ENCODE data around the gene SDC1. TPM values are rescaled to one million over a fixed set of nuclear protein-coding genes. Genes with fewer than 3 reads are reported as not detected.

The SDC1 gene
- total and polyA plus RNA-seq, 2 of the 8 experiments (the other 6 are each of a cell fraction or from before 2014, with no cell fraction given), result 45.3 to 73.3 TPM

DNA sequence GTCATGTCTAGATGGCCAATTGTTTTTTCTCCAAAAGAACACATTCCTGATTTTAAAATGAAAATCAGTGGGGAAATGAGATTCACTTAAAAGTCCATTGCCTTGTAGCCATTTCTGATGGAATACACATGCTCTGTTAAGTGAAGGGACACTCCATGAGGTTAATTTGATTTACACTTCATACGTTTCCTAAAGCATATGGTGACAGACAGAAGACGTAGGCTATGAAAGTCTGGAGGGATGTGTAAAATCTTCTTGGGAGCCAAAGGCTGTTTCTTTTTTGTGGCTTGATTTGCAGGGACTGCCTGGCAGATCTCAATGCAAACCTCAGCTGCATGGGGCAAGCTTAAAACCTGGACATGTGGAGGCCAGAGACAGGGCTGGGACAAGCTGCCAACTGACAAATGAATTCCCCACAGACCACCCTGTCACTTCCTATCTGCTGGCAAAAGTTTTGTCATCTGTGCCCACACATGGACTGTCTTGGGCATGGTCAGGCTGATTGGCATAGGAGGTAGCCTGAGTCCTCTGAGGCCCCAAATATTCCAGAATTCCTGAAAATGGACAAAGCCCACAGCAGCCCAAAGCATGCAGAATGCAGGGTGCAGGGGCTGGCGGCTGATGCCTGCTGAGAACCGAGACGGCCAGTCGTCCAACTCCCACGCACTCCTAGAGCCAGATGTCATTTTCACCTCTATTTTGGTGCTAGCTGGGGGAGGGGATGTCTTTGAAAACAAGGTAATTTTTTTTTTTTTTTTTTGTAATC is 73.9 kb downstream of the SDC1 start:
- no peak overlapping the region for H2BK15ac ChIP-seq (ENCODE audit: low read length)
- H3K14ac ChIP-seq (ENCODE audit: insufficient read length), result no peak overlapping the region
- H3K9ac ChIP-seq (replicated peaks in 1 of 4; ENCODE audit: extremely low read depth in 1 of 4, low read depth in 3 of 4, low read length in 3 of 4), result no peak overlapping the region
- 63% methylated on average over 7 of the region's 7 CpGs; no CpG with 5 or more reads in 1 of the 2 experiments for WGBS, 2 experiments (ENCODE audit: extremely low coverage in 1 of 2, insufficient coverage in 1 of 2, insufficient read length in 1 of 2, insufficient replicate concordance in 2 of 2, low coverage in 1 of 2, low lambda C conversion rate in 2 of 2, missing lambda C conversion rate in 1 of 2)
- TF ChIP-seq, protein P1, sequence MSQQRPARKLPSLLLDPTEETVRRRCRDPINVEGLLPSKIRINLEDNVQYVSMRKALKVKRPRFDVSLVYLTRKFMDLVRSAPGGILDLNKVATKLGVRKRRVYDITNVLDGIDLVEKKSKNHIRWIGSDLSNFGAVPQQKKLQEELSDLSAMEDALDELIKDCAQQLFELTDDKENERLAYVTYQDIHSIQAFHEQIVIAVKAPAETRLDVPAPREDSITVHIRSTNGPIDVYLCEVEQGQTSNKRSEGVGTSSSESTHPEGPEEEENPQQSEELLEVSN (IDR thresholded peaks at IDR 0.05), result no peak
- no peak overlapping the region; the same call in 1 of the 2 replicates for H2BK12ac ChIP-seq (ENCODE audit: low read depth, low read length)
- H2BK5ac ChIP-seq (ENCODE audit: low read depth, low read length), result no peak overlapping the region
- H3K79me1 ChIP-seq (ENCODE audit: low read depth, low read length), result no peaks in the 10 kb centered on the region
- no peak overlapping the region for H3K23ac ChIP-seq (ENCODE audit: insufficient read length)
- FAIRE-seq (no peak), DNase-seq (ENCODE audit: low read depth in 1 of 2, low spot score in 2 of 2) (no peak)
- CTCF ChIA-PET (ENCODE audit: partially characterized antibody), result interaction anchor here (0.6 to 1.4 kb wide), 4 partner anchors 15 to 270 kb away, joined by 3 to 4 read pairs (median 3); no protein-coding TSS in a partner anchor
- no peaks in the 10 kb centered on the region for H3K27me3 ChIP-seq (replicated peaks in 1 of 4; ENCODE audit: control insufficient read depth in 3 of 4, extremely low read depth in 1 of 4, insufficient read depth in 3 of 4, low read length in 3 of 4)
- POLR2A ChIA-PET (ENCODE audit: partially characterized antibody), result no interaction called here
- no peak overlapping the region for H4K8ac ChIP-seq (ENCODE audit: extremely low read depth, insufficient read depth, low read length)
- H3K4me3 ChIP-seq (ENCODE audit: extremely low read depth in 1 of 4, insufficient read depth in 2 of 4, low read depth in 3 of 4, low read length in 4 of 4), result no peak overlapping the region
- H2AK5ac ChIP-seq (ENCODE audit: low read depth, low read length), result no peak overlapping the region
- no peak overlapping the region for H3K18ac ChIP-seq (ENCODE audit: extremely low read depth, low read length)
- no peak overlapping the region for H3K4me2 ChIP-seq (ENCODE audit: insufficient read depth in 1 of 2, low read depth in 2 of 2, low read length in 2 of 2)
- no peaks in the 10 kb centered on the region for H3K9me3 ChIP-seq (ENCODE audit: insufficient read depth in 2 of 2, low read depth in 1 of 2, low read length in 1 of 2)
- peaks cover 0 to 14% (median 9%) of the 10 kb centered on the region in 4 experiments; a peak in 6 of 7 replicates for H3K4me1 ChIP-seq (replicated peaks in 1 of 4; ENCODE audit: control insufficient read depth in 3 of 4, insufficient read depth in 4 of 4, low read length in 3 of 4)
- no peaks in the 10 kb centered on the region for H3K79me2 ChIP-seq (ENCODE audit: control insufficient read depth in 1 of 2, insufficient read depth in 2 of 2, low read length in 2 of 2)
- no peak overlapping the region for H4K5ac ChIP-seq (ENCODE audit: insufficient read length, low read depth, low read length)
- no peaks in the 10 kb centered on the region for H4K20me1 ChIP-seq (replicated peaks in 1 of 2; ENCODE audit: control insufficient read depth in 1 of 2, insufficient read depth in 2 of 2, low read length in 2 of 2)
- H3K4ac ChIP-seq (replicated peaks; ENCODE audit: insufficient read length, low read depth, low read length), result no peak overlapping the region
- no peaks in the 10 kb centered on the region for H3K23me2 ChIP-seq (ENCODE audit: low read depth, low read length)
- H4K91ac ChIP-seq (replicated peaks; ENCODE audit: insufficient read length, low read length), result no peak overlapping the region
- no peak overlapping the region for H2BK20ac ChIP-seq (ENCODE audit: low read length)
- H2BK120ac ChIP-seq (replicated peaks; ENCODE audit: low read depth, low read length), result no peak overlapping the region
- no peak overlapping the region for H2AFZ ChIP-seq (ENCODE audit: low read length)
- H3K36me3 ChIP-seq (ENCODE audit: control insufficient read depth in 2 of 4, insufficient read depth in 4 of 4, low read length in 3 of 4), result no peaks in the 10 kb centered on the region
- H3K56ac ChIP-seq (replicated peaks; ENCODE audit: insufficient read length, low read depth, low read length), result no peak overlapping the region
- H3K27ac ChIP-seq (ENCODE audit: low read depth, low read length), result no peak overlapping the region
